AG04450 (cell line): ENCODE data around the gene SVOPL. TPM values are rescaled to one million over a fixed set of nuclear protein-coding genes. Genes with fewer than 3 reads are reported as not detected.

Experiments
- CTCF ChIA-PET: fragments of 300-600, 350-600 bp; formaldehyde crosslinking; extraction: SDS; loops from one replicate; lab custom pipeline; 2022; ENCODE audit warnings: antibody characterized with exemption, inconsistent platforms; lab: Charles Lee
- POLR2A ChIA-PET: fragments of 350-600 bp; formaldehyde crosslinking; extraction: SDS; loops from one replicate; lab custom pipeline; 2021; ENCODE audit warnings: antibody characterized with exemption, inconsistent platforms; lab: Yijun Ruan, JAX
- DNase-seq: peaks from one replicate; pipeline ENCODE4 v3.0.0-alpha.2; 2011; ENCODE audit warnings: low read depth, low spot score
- H3K27ac ChIP-seq: one replicate; pipeline ENCODE4 v1.5.1; 2012; ENCODE audit warnings: low read depth, low read length, control low read depth
- H3K27me3 ChIP-seq: one replicate; pipeline ENCODE4 v1.6.0; 2012; ENCODE audit warnings: low read length; ENCODE audit not compliant: control insufficient read depth, insufficient read depth
- H3K4me3 ChIP-seq: 2 replicates; pipeline ENCODE4 v1.5.1; 2011; ENCODE audit warnings: mild to moderate bottlenecking, low read depth, low read length, control low read depth
- H3K9me3 ChIP-seq: 2 replicates; pipeline ENCODE4 v1.5.1; 2012; ENCODE audit warnings: low read length; ENCODE audit not compliant: control insufficient read depth, insufficient read depth
- CTCF ChIP-seq: IDR thresholded peaks from 2 replicates; pipeline ENCODE4 v1.5.1; 2011; ENCODE audit warnings: low read depth, low read length, control low read depth, inconsistent platforms
- polyA plus RNA-seq: library from polyadenylated mRNA; depleted of rRNA; stranded (reverse); fragments of >200 nt; gene quantifications from 2 replicates; pipeline ENCODE4 v1.2.3, GENCODE V29; 2011

SVOPL gene
- polyA plus RNA-seq, 1 experiment: not detected

DNA sequence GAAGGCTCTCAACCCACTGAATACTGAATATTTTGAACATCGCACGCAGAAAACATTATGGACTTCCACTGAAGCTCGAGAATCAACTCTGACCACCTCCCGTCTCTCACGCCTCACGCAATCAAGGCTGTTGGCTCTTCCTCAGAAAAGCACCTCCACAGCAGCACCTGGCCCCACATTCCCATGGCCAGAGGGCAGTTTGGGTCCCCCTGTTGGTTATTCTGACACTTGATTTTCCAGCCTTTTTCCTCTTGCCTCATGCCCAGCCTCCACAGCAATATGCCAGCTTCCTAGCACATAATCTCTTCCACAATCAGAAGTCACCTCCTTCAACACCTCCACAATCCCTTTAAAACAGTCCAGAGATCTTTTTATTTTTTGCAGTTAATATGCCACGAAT lies 55.9 kb downstream of the SVOPL start:
- no peak overlapping the region for H3K27ac ChIP-seq
- H3K27me3 ChIP-seq: no peaks in the 10 kb centered on the region
- ChIA-PET POLR2A (no interaction called here), CTCF (no interaction called here)
- H3K4me3 ChIP-seq: no peak overlapping the region
- peaks cover 28% of the 10 kb centered on the region for H3K9me3 ChIP-seq
- no peak for TF ChIP-seq CTCF
- DNase-seq: no peak

DNA sequence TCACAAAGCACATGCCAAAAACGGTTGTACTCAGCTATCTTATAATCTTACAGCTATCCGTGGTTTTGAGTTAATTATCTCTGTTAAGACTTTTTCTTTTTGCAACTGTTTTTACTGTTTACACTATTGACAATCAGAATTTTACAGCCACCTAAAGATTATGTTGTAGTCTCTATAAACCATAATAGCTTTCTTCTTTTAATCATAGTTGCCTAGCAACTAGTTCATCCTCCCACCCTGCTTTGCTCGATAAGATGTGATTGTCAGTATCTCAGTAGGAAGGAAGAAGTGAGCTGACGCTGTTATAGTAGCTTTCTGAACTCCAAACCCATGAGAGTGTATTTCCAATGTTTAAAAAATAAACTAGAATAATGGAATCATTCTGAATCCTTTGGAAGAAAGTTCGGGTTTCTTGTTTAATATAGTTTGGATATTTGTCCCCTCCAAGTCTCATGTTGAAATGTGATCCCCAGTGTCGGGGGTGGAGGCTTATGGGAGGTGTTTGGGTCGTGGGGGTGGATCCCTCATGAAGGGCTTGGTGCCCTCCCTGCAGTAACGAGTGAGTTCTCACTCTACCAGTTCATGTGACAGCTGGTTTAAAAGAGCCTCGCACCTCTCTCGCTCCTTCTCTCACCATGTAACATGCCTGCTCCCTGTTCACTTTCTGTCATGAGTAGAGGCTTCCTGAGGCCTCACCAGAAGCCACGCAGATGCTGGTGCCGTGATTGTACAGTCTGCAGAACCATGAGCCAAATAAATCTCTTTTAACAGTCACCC lies 68.1 kb downstream of the SVOPL start:
- CTCF ChIA-PET: no interaction called here
- no peak for DNase-seq
- no peaks in the 10 kb centered on the region for H3K27me3 ChIP-seq
- no peak overlapping the region for H3K4me3 ChIP-seq
- no peak for TF ChIP-seq CTCF
- peaks cover 4% of the 10 kb centered on the region for H3K9me3 ChIP-seq
- H3K27ac ChIP-seq: no peak overlapping the region
- POLR2A ChIA-PET: no interaction called here

DNA sequence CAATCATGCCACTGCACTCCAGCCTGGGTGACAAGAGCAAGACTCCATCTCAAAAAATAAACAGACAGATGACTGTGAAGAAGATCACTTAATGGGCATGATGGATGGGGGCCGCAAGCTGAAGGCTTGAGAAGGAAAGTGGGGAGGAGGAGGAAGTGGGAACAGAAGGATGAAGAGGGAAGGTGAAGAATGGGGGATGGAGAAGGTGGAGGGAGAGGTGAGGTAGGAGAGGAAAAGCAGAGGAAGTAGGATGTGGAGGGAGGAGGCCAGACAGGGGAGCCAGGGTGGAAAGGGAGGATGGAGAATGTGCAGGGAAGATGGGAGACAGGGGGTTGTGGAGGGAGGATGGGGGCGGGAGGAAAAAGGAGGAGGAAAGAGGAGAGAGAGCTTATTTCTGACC lies 68.8 kb downstream of the SVOPL start:
- H3K27ac ChIP-seq: no peak overlapping the region
- no peaks in the 10 kb centered on the region for H3K27me3 ChIP-seq
- DNase-seq: no peak
- CTCF ChIA-PET: no interaction called here
- no peak for TF ChIP-seq CTCF
- no peaks in the 10 kb centered on the region for H3K9me3 ChIP-seq
- H3K4me3 ChIP-seq: no peak overlapping the region
- POLR2A ChIA-PET: no interaction called here

- CTCF ChIA-PET: no interaction called here
- H3K27ac ChIP-seq: no peak overlapping the region
- POLR2A ChIA-PET: no interaction called here
Observed at GRCh38 chr7:138630059-138630610, 71.0 kb downstream of the SVOPL start.

More at GRCh38 chr7:138630059-138630610, 71.0 kb downstream of the SVOPL start:
- DNase-seq: no peak
- no peak for TF ChIP-seq CTCF
- Histone ChIP-seq H3K9me3 (no peaks in the 10 kb centered on the region), H3K27me3 (no peaks in the 10 kb centered on the region), H3K4me3 (no peak overlapping the region)
